HepG2 (cell line): ENCODE measurements around the gene OR4K17.
"Not testable (repeated sequence)": the region's sequence is repeated elsewhere in the genome, so short reads cannot be mapped to it uniquely, and the experiment has no call there.

Source experiments
- EP300 ChIP-seq, 3 experiments: sonication (generic) in 1 of 3; formaldehyde crosslinking in 1 of 3; IDR thresholded peaks; 2 replicates each; pipeline versions ENCODE4 v1.5.1 to v1.6.1; 2011 to 2020; ENCODE audit warnings: low read depth in 2 of 3, low read length in 2 of 3, borderline replicate concordance in 1 of 3, improper control_type of control experiment in 1 of 3, mild to moderate bottlenecking in 1 of 3, missing genetic modification reagents in 1 of 3, moderate library complexity in 1 of 3
- MAFK ChIP-seq, 2 experiments: IDR thresholded peaks in 1 of 2; conservative IDR thresholded peaks in 1 of 2; 2 replicates each; pipeline ENCODE4 v1.6.1; 2011; ENCODE audit warnings: improper control_type of control experiment in 2 of 2, low read length in 2 of 2

- TF ChIP-seq EP300 (IDR thresholded peaks at IDR 0.05; ENCODE audit: low read depth in 2 of 2, low read length in 2 of 2); EP300 (CRISPR knock-in tag; IDR thresholded peaks at IDR 0.05; ENCODE audit: borderline replicate concordance); MAFK (conservative IDR thresholded peaks at IDR 0.05 in 1 of 2, IDR thresholded peaks at IDR 0.05 in 1 of 2; ENCODE audit: low read length in 2 of 2): not testable (repeated sequence)
Observed at GRCh38 chr14:20098926-20099770, 11.4 kb upstream of the OR4K17 start.
